ENCODE measurements around the gene MCTP2.

MCTP2 gene

GRCh38 chr15:94362385-94363092 is 131.2 kb downstream of the MCTP2 start:
- DNase-seq, result no peak

DNA sequence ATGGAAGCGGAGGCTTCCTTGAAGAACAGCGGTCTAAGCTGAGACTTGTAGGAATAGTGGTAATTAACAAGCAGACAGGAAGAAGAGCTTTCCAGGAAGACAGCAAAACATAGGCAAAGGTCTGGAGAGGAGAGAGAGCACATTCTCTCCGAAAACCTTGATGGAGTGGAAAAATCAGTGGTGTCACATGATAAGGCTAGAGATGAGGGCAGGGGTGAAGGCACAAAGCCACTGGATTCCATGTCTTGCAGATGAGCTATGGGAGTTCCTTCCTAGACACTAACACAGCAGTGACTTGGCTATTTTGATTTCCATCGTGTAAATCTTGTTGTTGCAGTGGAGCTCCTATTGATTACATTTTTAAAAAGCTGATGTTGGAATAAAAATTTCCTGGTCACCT is 132.0 kb downstream of the MCTP2 start:
- no peak for DNase-seq

- DNase-seq, result peak; percentile 55
These were observed 135.4 kb downstream of the MCTP2 start for GRCh38 chr15:94366781-94367180.

- no peak for DNase-seq
These were observed 136.6 kb downstream of the MCTP2 start for GRCh38 chr15:94367726-94368535.

DNA sequence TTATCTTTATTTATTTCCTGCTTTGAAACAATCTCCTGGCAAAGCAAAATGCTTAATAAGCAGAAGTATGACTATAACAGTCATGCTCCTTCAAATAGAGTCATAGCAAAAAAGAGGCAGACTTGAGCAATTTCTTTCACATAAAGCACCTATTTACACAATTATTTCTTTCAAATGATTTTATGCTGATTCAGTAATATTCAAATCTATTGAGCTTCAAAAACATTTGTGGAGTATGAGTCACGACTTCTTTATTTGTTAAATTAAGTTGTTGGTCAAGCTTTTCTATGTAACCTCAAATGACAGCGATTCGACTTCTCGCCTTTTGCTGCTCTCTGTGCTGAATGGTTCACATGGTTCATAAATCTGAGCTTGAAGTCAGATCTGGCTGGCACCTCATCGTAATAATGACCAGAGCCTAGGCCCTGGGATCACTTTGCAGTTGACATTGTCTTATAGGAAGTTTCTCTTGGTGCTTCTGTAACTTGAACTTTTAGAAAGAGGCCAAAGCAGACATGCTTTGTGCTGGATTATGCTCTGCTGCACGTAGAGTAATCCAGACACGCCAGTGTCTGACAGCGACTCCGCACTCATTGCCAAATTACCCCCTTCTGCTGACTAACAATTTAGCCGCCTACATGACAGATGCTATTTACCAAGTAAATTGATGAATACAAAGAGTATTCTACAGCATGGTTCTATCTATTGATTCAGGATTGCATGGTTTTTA is 139.0 kb downstream of the MCTP2 start:
- DNase-seq, result no peak

DNA sequence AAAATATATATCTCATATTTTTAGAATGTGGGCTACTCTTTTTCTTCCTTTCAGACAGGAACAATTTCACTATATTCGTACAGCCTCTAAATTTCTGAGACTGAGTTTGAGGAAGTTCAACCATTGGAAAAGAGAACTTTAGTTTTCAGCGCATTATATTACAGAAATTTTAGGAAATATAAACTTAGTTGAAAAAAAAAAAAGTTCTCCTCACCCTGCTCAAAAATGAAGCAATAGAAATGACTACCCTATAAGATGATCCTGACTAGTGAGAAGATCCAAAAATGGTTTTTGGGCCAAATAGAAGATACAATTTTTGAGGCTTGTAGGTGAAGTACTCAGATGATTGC is 139.6 kb downstream of the MCTP2 start:
- DNase-seq, result no peak

DNA sequence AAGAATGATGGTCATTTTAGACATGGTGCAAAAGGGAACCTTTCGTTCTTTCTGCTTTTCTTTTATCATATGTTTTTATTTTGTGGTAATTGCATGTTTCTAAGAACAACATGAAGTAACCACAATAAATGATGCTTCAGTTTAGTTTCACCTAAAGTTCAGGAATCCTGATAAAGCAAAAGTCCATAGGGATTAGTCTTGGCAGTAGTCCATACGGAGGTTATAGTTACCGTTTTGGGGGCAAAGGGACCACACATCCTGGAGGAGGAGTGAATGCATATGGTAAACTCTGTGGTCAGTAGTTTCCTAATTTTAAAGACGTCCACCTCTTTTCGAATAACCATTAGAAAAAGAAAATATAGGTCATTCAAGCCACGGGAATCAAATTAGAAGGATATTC is 141.5 kb downstream of the MCTP2 start:
- DNase-seq, result no peak

DNA sequence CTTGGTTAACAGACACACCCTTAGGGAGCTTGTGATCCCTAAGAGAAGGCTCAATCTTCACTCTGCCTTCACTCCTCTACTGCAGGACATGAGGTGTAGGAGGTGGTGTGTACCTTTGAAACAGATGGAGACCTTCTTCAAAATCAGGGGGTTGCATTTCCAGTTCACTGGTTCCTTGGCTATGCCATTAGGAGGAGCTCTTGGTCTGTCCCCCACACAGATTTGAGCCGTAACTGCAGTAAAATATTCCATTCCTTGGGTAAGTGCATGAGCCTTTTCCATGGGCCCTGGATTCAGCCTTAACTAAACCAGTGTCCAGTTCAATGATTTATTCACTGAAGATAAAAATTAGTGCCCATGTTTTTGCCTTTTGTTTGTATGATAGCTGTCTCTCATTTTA is 144.6 kb downstream of the MCTP2 start:
- DNase-seq, result no peak

GRCh38 chr15:94379986-94380385 is 148.6 kb downstream of the MCTP2 start:
- no peak for DNase-seq

DNA sequence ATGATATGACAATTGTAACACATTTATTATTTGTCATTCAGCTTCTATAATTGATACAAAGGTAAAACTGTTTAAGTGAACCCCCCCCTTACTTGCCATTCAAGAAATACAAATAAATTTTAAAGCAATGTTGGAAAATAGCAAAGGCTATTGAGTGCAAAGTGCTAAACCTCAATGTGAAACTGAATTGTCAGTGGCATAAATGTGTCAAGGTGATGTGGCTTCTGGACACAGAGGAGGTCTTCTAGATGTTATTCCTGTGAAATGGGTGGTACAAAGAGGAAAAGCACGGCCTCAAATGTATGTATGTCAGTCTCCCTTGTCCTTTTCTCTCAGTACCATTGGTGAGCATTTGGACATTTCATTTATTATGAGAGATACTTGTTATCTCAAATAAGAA is 149.4 kb downstream of the MCTP2 start:
- DNase-seq, result no peak

GRCh38 chr15:94381384-94381783 is 150.0 kb downstream of the MCTP2 start:
- DNase-seq, result no peak

DNA sequence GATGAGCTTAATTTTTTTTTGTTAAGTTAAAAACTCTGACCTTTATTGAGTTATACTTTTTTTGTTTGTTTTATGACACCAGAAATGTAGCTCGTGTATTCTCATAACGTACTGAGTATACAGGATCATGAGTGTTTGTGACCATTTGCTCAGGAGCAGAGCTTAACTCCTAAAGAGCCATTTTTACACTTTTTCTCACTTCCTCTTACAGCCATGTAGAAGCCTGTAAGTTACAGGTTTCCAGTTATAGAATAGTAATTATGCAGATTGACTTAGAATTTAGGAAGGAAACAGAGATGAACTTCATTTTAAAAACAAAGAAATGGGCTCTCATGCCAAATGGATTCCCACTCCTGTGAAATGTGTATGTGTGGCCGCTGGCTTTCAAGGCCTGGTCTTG is 151.7 kb downstream of the MCTP2 start:
- no peak for DNase-seq

DNA sequence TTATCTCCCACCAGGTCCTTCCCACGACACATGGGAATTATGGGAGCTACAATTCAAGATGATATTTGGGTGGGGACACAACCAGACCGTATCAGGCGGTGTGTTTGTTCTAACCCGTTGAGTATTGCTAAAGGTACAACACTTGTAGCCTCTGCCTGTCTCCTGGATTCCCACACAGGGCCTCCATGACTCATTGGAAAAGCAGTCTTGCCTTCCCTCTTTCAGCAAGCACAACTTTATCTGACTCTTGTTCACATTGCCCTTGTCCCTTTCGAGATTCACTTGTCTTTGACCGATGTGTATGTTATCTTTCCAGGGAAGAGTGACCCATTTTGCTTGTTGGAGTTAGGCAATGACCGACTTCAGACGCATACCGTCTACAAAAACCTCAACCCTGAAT is 152.3 kb downstream of the MCTP2 start:
- DNase-seq, result no peak

DNA sequence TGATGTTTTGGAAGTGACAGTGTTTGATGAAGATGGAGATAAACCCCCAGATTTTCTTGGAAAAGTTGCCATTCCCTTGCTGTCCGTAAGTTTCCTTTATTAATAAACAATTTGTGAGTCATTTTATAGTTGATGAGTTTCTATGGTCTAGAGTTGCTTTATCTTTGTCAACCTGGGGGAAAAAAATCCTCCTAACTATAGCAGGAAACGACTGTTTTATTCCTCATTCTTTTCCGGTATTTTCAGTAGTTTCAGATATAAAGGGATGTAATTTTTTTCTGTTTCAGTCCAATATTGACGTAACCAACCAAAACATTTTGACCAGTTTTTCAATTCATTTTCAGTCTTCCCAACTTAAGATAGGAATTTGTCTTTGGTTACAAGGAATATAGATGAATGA is 154.1 kb downstream of the MCTP2 start:
- DNase-seq, result no peak

- no peak for DNase-seq
These were observed 155.0 kb downstream of the MCTP2 start for GRCh38 chr15:94386351-94386750.

DNA sequence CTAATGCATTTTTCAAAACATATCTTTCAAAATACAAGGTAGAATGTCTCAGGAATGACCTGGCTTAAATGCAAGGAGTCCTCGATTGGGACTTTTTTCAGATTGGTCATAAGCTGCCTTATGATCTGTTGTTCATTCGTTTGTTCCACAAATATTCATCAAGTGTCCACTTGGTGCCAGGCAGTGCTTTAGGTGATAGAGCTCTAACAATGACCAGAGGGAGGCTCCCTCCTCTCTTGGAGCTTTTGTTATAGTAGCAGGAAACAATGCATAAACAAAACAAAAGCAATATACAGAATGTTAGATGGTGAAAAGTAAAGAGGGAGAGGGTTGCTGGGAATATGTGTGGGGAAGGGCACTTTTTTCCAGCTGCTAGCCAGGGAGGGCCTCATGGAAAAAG is 156.1 kb downstream of the MCTP2 start:
- DNase-seq, result no peak

GRCh38 chr15:94387849-94388441 is 156.6 kb downstream of the MCTP2 start:
- DNase-seq, result no peak

DNA sequence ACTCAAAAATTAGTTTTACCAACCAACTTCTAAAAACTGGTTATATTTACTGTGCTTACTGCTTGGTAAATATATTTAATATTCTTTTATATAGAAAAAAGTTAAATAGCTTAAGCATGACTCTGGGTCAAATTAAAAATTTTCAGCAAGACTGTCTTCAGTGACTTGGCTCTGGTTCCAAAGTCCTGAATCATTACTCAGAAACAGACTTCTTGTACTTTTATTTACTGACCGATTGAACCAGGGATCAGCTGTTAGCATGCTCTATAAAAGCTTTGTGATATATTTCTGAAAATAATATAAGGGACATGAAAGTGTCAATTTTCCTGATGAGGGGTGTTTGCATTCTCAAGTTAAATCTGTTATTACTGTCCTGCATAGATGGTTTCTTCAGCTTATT is 164.3 kb downstream of the MCTP2 start:
- no peak for DNase-seq

DNA sequence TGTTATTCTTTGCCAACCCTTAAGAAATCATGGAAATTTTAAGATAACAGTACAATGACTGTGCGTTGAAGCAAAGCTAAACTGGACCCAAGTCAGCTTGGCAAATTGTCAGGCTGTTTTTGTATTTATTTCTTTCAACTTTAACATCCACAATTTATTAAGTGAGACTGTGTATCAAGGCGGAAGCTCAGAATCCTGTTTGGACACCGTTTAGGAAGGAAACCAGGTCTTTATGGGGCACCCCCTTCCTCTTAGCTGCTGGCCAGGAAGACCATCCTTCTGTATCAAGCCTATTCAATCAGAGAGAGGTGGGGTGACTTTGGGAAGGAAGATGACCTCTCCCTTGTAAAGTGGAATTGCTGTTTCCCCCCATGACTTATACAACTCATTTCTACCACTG is 166.0 kb downstream of the MCTP2 start:
- no peak for DNase-seq

DNA sequence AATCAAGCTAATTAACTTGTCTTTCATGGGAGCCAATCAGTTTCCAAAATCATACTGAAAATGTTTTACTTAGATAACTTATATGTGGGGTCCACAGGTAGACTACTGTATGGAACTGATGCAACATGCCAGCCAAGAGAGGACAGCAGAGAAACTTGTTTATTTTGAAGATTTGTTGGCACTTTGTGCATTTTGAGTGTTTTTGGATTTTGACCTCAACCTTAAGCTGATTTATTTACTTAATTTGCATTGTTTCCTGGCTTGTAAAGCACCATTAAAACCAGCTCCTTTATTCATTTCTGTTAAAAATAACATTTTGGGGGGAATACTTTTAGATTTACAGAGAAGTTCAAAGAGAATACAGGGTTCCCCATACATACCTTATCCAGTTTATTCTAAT is 166.6 kb downstream of the MCTP2 start:
- no peak for DNase-seq

DNA sequence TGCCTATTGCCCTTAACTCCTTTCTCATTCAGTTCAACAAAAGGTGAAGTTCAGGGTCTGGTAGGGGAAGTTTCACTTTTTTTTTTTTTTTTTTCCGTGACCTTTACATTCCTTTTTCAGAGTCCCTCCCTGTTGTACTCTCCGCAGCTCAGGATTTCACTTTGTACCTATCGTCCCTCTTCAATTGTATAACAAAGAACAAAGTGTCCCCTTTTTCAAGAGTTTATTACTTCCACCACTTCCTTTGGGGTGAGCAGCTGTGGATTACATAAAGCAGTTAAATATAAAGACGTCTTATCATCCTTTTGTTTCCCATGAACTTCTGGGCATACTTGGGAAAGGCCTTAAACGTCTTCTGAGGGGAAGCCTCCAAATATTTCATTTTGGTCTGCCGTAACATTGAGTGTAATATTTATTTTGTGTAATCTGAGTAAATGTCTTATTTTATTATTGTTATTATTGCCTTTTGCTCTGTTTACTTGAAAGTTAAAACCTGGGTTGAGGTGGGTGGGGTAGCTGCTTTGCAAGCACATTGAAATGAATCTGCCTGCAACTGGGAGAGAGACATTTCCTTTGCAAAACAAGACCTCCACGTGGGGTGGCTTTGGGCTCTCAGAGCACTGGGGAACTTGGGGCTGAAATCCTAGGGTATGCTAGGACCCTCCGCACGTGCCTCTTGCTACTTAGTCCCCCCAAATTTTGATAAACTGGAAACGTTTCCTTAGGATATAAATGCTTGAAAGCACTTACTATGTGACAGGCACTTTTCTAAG is 169.4 kb downstream of the MCTP2 start:
- DNase-seq, result no peak

DNA sequence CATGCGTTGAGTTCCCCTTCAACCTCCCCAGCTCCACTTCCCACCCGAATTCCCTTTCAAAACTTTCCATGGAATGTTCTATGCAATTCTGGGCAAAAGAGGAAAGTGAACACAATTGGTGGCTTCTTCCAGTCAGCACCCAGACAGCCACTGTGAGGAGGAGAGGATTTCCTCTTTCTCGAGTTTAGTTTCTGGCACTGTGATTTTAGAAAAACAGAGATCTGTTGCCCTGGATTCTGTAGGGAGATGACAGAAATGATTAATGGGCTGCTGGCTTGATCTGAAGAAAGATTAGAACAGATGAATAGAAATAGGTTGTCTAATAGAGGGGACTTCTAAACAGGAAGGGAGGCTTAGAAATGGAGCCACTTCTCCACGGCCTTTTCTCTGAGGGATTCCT is 172.0 kb downstream of the MCTP2 start:
- no peak for DNase-seq

GRCh38 chr15:94404733-94405283 is 173.4 kb downstream of the MCTP2 start:
- DNase-seq, result no peak
